Cerebellar nuclear complex (tissue), 1 donor: ENCODE results near the gene PSORS1C1.
"Not testable (repeated sequence)": the region's sequence is repeated elsewhere in the genome, so short reads cannot be mapped to it uniquely, and the experiment has no call there.

Source experiments
- DNase-seq, 2 experiments: peaks; one replicate each; lab custom pipeline; 2025; lab: John Stamatoyannopoulos, UW

The PSORS1C1 gene

GRCh38 chr6:31114541-31114878 lies at the start of gene PSORS1C1:
Gene PSORS1C1 (plus strand): TSS chr6:31114800. CDS start chr6:31129633, 14,833 bp downstream.
- no peak for DNase-seq

- DNase-seq: no peak
These were observed 49.0 kb upstream of the PSORS1C1 start for GRCh38 chr6:31065556-31065955.

GRCh38 chr6:31067028-31067427 lies 47.6 kb upstream of the PSORS1C1 start:
- DNase-seq: not testable (repeated sequence)

GRCh38 chr6:31067891-31068668 lies 46.5 kb upstream of the PSORS1C1 start:
- not testable (repeated sequence) for DNase-seq

- no peak for DNase-seq
These were observed 45.8 kb upstream of the PSORS1C1 start for GRCh38 chr6:31068669-31069340.

GRCh38 chr6:31070711-31071197 lies 43.8 kb upstream of the PSORS1C1 start:
- DNase-seq: no peak

- DNase-seq: no peak
These were observed 40.2 kb upstream of the PSORS1C1 start for GRCh38 chr6:31074401-31074800.

GRCh38 chr6:31075528-31075927 lies 39.1 kb upstream of the PSORS1C1 start:
- DNase-seq: no peak

GRCh38 chr6:31076611-31077010 lies 38.0 kb upstream of the PSORS1C1 start:
- no peak for DNase-seq

- DNase-seq: peak; percentile 9 to 16
These were observed 34.8 kb upstream of the PSORS1C1 start for GRCh38 chr6:31079656-31080261.

GRCh38 chr6:31081872-31082271 lies 32.7 kb upstream of the PSORS1C1 start:
- DNase-seq: no peak

GRCh38 chr6:31083742-31084354 lies 30.8 kb upstream of the PSORS1C1 start:
- DNase-seq: no peak

GRCh38 chr6:31086788-31087440 lies 27.7 kb upstream of the PSORS1C1 start:
- DNase-seq: no peak

GRCh38 chr6:31087494-31088089 lies 27.0 kb upstream of the PSORS1C1 start:
- DNase-seq: peak in 1 of 2 experiments; percentile 57

- DNase-seq: no peak
These were observed 24.2 kb upstream of the PSORS1C1 start for GRCh38 chr6:31090275-31090972.

- no peak for DNase-seq
These were observed 23.6 kb upstream of the PSORS1C1 start for GRCh38 chr6:31090973-31091364.

GRCh38 chr6:31091680-31092079 lies 22.9 kb upstream of the PSORS1C1 start:
- no peak for DNase-seq

GRCh38 chr6:31092238-31092637 lies 22.4 kb upstream of the PSORS1C1 start:
- no peak for DNase-seq

- no peak for DNase-seq
These were observed 21.7 kb upstream of the PSORS1C1 start for GRCh38 chr6:31092769-31093505.

- peak; percentile 76 to 84 for DNase-seq
These were observed 20.2 kb upstream of the PSORS1C1 start for GRCh38 chr6:31094389-31094881.
